ENCODE measurements around the gene BRINP1.
"Not testable (repeated sequence)": the region's sequence is repeated elsewhere in the genome, so short reads cannot be mapped to it uniquely, and the experiment has no call there.

The BRINP1 gene

DNA sequence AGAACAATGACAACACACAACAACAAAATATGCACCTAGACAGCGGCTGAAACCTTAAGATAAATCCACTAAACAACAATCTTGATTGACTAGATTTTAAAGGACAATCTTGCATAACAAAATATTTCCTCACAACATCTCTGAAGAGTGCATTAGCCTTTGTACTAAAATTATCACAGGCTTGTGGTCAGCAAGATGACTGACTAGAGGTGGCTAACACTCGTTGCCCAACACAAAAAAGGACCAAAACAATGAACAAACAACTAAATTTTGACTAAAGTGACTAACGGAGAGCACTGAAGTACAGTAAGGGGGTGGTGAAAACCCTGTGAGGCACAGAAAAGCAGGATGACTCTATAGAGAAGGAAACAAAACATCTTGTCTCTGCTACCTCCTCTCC, 183.9 kb downstream of the BRINP1 start:
- DNase-seq = no peak

DNA sequence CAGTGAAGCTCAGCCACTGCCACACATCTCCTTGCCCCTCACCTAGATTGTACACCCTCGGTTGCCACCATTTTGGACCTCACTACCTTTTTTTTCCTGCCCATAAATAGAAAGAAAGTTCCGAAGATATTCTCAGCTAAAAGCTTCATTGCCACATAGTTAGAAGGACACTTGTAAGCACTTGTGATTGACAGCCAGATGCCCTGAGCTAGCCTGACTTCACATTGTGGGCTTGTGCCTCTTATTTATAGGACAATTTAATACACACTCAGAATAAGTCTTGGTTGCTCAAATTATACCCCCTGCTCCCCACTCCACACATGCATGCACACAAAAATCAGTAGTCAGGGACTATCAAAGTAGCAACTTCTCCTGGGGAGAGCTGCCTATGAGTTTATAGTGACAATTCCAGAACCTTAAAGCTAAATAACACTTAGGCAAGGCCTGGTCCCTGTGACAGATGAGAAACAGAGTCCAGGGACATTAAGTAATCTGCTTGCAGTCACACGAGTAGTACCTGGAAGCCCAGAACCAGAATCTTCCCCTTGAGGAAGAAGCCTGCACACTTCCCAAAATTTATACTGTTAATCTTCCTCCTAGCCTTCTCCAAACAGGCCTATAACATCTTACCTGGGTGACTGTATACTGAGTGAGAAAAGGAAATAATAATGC, 184.8 kb downstream of the BRINP1 start:
- peak in 1 of 14 donors; percentile 8 for DNase-seq

DNA sequence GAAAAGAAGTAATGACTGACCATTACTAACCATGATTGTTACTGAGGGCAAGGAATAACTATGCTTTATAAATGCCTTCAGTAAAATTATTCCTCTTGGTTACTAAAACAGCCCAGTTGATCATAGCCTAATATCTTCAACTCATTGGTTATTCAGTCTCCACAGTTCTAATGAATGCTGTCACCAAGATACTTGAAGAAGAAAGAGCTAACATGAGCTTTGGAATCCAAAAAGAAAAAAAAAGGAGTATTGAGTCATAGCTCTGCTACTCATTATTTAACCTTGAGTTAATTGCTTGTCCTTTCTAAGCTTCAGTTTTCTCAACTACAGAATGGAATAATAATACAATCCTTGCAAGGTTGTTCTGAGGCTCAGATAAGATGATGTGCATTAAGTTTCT, 187.7 kb downstream of the BRINP1 start:
- DNase-seq = no peak

DNA sequence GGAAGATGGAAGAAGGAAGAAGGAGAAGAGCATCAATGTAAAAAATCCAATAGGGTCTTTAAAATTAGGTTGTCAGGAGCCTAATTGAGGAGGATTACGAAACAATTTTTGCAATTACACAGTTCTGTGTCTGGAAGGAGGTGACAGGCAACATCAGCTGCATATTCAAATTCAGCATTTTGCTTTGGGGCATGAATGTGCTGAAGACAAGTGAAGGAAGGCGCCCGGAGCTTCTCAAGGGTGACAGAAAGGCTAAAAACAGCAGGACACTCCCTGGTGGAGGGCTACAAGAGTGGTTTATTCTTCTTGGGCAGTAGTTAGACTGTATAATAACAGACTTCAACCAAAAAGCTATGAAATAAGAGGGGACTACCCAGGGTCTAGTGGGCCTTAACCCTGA, 188.3 kb downstream of the BRINP1 start:
- no peak for DNase-seq

DNA sequence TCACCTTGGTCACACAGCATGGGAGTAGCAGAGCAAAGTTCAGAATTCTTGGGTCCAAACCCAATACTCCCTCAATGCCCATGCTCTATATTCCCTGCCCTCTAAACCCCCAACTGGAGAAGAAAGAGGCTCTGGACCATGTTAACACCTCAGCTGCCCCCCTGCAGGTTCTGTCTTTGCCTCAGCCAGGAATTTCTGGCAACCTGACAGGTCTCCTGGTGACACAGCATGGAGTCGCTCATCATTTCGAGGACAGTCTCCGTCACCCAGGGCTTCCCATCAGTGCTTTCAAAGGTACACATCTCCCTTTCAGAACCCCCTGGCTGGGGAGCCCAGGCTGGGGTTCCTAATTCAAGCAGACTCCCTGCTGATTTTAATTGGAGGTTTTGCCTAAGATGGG, 189.5 kb downstream of the BRINP1 start:
- peak in 2 of 14 donors; percentile 29 to 38 for DNase-seq

DNA sequence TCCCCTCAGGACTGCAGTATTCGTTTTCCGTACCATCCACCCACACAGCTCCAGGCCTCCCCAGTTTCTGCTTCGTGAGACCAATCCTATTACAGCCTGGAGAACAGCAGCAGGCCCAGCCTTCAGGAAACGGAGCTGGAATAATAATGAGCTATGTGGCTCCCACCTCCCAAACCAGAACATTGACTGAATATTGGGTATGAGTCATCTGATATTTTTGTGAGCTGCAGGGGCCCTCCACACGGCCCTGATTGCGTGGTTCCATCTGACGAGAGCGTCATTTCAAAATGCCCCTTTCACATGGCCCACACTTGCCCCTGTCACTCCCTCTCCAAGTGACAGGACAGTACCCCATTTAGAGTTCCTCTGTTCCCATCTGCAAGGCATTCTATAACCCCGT, 192.0 kb downstream of the BRINP1 start:
- peak in 1 of 14 donors; percentile 19 for DNase-seq

DNA sequence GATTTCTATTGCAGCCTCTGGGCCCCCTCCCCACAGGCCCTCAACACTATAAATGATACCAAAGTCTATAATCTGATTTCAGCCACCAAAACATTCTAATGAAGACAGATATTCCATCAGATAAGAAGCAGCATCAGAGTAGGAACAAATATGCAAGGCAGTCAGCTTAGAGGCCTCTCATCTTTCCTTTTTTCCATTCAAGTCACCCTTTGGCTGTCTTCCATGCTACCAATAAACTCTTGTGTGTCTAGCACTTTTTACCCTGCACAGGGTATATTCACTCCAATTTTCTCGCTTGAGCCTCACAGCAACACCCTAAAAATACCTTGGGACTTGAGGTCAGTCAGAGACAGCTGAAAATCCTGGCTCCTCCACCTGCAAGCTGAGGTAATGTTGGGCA, 193.7 kb downstream of the BRINP1 start:
- no peak for DNase-seq

DNA sequence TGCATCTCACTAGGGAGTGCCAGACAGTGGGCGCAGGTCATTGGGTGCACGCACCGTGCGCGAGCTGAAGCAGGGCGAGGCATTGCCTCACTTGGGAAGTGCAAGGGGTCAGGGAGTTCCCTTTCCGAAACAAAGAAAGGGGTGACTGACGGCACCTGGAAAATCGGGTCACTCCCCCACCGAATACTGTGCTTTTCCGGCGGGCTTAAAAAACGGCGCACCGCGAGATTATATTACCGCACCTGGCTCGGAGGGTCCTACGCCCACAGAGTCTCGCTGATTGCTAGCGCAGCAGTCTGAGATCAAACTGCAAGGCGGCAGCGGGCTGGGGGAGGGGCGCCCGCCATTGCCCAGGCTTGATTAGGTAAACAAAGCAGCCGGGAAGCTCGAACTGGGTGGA, 200.0 kb downstream of the BRINP1 start:
- not testable (repeated sequence) for DNase-seq

DNA sequence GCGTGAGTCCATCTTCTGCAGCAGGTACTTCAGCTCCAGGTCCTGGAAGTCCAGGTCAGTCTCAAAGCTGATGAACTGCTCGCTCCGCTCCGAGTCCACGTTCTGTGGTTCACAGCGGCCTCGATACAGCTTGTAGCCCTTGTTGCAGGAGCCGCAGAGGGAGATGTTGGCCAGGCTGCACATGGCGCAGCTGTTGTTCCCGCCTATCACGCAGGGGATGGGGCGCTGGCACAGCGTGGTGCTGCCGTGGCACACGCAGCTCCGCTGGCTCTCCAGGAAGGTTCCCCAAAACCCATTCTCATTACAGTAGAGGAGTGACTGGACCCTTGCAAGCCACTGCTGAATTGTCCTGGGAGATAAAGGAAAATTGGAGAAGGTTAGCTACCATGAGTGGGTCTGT, 201.4 kb downstream of the BRINP1 start:
- no peak for DNase-seq

DNA sequence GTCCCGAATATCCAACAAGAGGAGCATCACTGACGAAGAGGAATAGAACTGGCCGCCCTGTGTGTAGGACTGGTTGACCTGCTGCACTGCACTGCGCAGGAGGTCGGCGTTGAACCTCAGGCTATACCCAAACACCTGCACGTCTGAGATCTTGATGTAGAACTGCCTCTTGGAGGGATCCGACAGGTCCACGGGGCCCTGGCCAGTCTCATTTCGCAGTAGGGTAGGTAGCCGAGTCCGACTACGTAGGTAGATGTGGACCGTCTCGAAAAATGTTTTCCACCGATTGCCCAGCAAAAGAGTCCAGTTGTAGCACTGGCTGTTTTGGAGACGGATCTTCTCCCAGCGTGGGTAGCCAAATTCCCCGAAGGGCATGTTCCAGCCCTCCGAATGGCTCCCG, 202.0 kb downstream of the BRINP1 start:
- no peak for DNase-seq

DNA sequence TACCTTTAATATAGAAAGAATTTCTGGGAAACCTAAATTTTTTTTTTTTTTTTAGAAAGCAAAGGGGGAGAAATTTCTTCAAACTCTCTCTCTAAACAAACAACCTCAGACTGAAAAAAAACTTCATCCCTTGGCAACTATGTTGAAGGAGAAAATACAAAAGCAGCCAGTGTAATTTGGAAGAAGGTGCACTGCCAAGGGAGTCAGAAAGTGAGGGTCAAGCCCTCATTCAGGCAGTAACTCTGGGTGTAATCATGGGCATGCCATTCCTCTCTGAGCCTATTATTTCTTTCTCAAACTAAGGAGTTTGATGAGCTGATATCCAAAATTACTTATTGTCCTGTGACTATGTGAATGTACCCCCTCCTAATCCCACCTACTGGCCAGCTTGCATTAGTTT, 203.1 kb downstream of the BRINP1 start:
- no peak for DNase-seq

DNA sequence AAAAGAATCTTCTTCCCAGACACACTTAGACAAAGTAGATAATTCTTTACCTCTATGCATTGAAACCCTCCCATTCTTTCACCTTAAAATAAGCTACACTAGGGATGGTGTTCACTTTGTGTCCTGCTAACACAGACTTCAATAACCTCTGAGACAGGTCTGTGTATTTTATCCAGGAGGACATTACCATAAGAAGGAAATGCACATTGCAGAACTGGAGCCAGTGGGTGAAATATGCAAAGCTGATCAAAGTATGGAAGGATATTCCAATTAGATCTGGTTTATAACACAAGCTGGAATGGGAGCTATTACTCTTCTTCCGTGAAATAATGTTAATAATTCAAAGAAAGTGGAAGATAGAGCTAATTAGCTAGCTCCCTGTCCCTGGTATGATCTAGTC, 204.1 kb downstream of the BRINP1 start:
- no peak for DNase-seq

DNA sequence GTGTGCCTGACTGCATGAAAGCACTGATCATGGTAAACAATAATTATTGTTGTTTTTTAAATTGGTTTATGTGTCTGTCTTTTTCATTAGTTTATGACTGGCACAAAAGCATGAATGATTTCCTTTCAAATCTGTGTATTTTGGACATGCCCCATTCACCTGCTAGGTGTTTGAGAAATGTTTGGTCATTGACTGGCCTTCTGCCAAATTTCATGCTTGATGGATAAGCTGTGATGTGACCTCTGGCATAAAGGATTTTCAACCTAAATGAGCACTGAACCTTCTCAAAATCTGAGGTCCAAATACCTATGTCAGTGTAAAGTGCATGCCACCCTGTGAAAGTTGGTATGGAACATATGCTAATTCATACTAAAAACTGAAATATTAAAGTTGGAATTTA, 204.5 kb downstream of the BRINP1 start:
- no peak for DNase-seq

DNA sequence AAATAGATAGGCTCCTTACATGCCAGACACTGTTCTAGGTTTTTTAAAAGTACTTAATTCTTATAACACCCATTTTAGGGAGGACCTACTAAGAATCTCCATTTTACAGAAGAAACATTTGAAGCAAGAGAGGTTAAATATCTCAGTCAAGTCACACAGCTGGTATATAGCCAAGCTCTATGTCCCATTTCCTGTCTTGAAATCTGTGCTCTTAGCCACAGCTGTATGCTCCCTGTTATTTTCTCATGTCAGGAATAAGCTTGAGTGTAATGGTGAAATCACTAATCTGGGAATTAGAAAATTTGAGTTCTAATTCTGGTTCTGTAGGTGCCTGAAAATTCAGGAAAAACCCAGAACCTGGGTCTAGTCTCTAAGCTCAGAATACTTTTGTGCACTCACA, 208.7 kb downstream of the BRINP1 start:
- DNase-seq = no peak

DNA sequence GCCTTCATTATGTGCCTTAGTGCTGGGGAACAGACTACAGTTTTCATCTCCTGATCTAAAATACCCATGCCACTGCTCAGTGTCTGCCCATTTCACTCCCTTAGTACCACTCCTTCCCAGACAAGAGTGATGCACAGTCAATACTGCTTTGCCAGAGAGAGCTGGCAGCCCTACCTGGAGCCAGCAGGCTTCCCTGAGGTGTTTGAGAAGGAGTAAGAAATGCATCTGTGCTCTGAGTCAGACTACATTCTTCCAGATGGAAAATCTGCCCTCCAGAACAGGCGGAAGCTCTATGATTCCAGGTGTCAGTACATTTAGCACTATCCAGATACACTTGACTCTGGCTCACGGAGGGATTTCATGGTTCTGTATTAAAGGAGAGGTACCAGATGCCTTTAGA, 209.8 kb downstream of the BRINP1 start:
- no peak for DNase-seq

DNA sequence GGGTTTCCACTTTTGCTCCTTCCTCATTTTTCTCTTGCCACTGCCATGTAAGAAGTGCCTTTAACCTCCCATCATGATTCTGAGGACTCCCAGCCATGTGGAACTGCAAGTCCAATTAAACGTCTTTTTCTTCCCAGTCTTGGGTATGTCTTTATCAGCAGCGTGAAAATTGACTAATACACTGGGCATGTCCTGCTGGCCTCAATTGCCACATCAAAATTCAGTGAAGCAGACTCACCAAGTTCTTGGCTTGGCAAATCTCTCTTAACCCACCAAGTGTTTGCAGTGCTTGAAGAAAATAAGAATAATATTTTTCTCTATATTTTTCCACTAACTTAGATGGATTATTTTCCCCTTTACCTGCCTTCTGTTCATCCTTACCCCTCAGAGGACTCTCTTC, 212.0 kb downstream of the BRINP1 start:
- no peak for DNase-seq

DNA sequence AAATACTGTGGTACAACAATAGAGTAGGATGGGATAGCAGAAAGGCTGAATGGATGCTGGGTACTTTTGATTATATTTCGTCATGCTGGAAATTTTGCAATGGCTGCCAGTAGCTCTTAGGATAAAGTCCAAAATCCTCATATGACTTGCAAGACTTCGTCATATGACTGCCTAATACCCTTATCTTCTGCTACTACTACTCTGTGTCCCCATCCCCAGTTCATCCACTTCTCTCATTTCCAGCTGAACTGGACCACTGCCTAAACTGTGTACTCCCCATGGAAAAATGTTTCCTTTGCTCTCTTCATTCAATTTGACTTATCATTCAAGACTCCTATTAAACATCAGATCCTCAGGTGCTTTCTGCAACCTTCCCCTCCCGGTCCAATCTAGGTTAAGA, 212.9 kb downstream of the BRINP1 start:
- no peak for DNase-seq

DNA sequence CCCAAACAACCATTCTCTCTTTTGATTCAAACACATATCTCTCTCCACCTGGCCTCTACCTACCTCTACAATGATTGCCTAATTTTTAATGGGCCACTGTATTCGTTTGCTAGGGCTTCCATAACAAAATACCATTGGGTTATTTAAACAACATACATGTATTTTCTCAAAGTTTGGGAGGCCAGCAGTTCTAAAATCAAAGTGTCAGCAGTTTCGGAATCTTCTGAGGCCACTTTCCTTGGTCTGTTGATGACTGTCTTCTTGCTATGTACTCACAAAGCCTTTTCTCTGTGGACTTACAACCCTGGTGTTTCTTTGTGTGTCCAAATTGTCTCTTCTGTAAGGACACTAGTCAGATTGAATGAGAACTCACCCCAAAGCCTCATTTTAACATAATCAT, 214.7 kb downstream of the BRINP1 start:
- no peak for DNase-seq

DNA sequence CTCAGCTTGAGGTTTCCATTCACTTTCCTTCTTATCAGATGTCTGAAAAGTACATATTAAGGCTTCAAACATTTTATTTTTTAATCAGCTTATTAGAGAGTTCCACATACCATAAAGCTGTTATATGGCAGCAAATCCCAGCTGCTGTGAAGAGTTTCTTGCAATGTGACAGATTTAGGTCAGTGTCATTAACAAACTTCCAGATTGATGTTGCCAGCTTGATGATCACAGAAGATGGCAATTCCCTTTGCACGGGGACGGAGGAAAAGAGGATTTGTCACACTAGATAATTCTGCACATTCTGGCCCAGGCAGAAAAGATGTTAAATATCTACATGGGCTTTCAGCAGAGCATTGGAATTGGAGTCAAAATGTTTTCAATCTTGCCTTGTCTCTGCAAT, 215.8 kb downstream of the BRINP1 start:
- DNase-seq = no peak

DNA sequence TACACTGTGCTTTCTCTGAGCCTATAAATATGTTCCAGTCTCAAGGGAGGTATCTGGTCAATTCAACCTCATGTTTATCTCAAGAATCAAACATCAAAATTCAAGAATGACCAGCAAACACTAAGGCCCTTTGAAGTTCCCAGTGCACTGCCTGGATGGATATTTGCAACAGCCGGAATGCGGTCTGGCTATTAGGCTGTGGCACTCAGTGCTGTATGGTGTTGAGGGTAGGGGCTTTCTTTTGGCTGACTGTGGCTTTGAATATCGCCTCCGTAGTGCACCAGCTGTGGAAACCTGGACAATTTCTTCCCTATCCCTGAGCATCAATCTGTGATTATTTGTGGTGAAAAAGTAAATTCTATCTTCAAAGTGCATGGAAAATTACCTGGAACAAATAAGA, 220.4 kb downstream of the BRINP1 start:
- DNase-seq = no peak

DNA sequence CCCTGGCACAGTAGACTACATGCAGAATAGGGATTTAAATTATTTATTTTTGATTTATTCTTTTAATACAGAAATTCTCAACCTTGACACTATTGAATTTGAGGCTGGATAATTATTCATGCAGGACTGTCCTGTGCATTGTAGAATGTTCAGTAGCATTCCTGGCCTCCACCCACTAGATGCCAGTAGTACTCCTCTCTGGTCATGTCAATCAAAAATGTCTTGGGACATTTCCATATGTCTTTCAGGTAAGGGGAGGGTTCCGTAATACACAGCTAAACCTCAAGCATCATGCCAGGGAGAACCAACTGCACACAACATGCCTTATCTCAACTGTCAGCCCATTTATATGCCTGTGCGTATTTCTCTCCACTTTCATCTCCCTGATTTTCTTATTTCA, 231.8 kb downstream of the BRINP1 start:
- DNase-seq = no peak

DNA sequence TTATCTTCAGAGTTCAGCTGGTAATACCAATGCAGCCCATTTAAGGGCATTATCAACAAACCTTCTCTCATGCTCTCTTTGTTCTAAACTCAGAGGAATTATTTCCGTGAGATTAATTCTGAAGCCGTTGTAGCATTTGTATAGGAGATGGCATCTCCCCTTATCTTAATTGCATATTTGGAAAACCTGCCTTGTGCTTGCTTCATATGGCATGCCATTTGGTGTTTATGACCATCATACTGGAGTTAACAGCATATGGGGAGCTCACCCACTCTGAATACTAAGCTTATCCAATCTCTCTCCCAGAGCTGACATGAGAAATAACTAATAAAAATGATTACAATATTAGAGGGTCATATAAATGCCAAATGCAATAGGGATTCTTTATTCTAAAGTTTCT, 243.2 kb downstream of the BRINP1 start:
- no peak for DNase-seq

DNA sequence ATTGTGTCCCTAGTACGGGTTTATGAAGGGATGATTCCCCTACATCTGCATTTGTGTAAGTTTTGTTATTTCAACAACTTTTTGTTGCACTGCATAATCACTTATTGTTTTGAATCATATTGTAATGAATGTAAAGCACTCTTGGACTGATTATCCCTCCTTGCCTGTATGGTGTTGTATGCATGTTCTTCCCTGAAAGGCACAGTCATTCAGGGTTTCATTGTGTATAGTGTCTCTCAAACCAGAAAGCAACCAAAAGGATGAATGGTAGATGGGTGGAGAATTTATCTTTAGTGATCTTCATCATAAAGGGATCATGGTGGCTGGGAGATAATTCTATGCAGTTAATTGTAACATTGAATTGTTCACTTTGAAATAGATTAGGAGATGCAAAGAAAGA, 247.3 kb downstream of the BRINP1 start:
- no peak for DNase-seq

DNA sequence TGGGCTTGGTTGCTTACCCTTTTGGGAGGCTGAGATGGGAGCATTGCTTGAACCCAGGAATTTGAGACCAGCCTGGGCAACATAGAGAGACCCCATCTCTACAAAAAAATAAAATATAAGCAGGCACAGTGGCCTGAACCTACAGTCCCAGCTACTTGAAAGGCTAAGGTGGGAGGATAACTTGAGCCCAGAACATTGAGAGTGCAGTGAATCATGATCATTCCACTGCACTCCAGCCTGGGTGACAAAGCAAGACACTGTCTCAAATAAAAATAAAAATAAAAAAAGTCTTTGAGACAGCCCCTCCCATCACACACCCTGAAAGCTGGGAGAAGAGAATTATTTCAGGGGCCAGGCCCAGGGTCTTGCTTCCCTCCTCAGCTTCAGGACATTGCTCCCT, 251.8 kb downstream of the BRINP1 start:
- no peak for DNase-seq
